ENCODE results near the gene ZNF500.
"Not testable (repeated sequence)": the region's sequence is repeated elsewhere in the genome, so short reads cannot be mapped to it uniquely, and the experiment has no call there.

The ZNF500 gene

DNA sequence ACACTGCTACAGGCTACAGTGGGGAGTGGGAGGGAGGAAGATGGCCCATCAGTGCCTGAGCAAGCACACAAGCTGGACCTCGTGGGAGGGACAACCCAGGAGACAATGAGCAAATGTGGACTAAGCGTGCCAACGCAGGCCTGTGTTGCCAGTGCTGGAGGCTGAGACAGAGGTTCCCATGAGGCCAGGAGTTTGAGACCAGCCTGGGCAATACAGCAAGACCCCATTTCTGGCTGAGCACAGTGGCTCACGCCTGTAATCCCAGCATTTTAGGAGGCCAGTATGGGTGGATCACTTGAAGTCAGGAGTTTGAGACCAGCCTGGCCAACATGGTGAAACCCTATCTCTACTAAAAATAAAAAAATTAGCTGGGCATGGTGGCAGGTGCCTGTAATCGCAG is 28.6 kb downstream of the ZNF500 start:
- not testable (repeated sequence) for DNase-seq

DNA sequence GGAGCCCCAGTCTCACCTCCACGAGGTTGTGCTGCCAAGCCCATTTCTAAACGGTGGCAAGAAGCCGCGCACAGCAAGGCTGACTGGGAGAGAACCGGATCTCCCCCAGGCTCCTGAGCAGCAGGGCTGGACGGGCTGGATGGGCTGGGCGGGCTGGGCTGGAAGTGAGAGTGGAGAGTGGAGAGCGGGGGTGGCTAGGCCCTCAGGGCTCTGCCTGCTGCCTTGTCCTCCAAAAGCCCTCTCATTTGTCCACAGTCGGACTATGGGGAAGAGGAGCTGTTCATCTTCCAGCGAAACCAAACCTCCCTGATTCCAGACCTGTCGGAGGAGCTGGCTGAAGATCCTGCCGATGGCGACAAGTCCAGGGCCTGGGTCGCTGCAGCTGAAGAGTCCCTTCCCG is 29.4 kb downstream of the ZNF500 start:
- no peak for DNase-seq

DNA sequence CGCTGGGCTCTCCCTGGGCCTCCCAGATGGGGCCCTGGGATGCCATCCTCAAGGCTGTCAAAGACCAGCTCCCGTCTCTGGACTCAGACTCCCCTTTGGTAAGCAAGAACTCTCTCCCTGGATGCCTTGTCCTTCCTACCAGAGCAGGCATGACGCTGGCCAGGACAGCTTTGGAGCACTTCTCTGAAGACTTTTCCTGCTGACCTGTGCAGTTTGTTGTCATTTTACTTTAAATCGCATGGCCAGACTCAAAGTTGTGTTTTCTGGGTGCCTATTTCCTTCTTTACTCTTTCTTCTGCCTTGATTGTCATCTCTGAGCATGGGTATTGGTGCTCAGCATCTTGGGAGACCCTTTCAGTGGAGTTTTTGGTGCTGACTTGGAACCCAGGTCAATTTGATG is 30.4 kb downstream of the ZNF500 start:
- DNase-seq: no peak

DNA sequence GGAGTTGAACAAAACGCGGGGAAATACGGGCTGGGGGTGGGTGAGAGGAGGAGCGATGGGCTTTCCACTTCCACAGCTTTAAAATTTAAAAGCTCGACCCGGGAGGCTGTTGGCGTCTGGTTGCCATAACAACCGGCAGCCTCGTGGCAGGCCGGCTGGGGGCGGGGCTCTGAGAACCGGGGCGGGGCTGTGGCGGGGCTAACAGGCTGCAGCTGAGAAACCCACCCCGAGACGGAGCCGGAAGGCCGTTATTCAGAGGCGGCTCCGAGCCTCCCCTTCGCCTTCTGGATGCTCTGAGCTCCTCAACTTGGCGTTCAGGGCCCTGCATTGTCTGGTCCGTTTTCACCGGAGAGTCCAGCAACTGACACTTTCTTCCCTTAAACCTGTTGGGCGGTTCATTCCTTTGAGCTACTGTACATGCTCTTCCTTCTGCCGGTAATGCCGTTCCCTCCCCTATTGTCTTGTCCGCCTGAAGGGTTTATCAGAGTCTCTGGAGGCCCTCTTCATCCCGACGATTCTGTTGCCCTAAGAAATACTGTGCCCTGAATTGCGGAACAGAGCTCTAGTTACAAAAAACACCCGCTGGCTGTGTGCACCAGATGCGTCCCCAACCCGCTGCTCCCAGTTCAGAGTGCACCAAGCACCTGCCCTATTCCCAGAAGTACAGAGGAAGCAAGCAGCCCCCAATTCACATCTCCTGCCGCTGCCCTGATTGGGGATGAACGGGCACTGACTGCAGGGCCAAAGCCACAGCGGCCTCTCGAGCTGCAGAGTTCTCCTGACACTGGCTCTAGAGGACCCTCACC is 32.0 kb downstream of the ZNF500 start:
- DNase-seq: peak; percentile 36

DNA sequence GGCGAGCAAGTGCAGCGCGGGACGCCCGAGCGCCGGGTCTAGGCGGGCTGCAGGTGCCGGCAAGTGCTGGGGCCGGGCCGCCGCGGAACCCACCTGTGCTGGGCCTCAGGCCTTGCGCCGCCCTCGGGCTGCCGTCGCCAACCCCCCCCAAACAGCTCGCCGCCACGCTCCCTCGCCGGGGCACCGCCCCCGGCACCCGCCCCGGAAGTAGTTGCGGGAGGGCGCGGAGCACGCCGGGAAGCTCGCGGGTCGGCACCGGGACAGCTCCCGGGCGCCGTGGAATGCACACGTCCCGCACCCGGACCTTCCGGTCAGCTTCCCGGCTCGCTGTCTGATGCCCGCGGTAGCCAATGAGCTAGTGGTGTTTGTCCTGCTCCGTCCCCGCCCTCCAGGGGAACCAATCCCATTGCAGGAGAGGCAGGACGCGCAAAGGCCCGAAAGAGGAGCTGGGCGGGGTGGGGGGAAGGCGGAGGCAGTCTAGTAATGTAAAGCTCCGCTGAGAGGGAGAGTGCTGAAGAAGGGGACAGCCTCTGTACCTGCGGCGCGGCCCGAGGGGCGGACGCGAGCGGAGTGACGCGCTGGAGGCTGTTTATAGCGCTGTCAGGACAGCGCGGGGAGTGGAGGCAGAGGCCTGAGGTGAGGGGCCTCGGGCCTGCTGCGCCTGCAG is 32.8 kb downstream of the ZNF500 start, which contains the start of the genes ANKS3 and DNAAF8:
ANKS3 (minus strand) TSS at position 209 of the 667 bp plus-strand sequence. CDS start 4,122 bp downstream, outside the sequence.
DNAAF8 (plus strand) TSS at position 475 of the 667 bp plus-strand sequence. CDS start 1,978 bp downstream, outside the sequence.
- DNase-seq: peak; percentile 80

DNA sequence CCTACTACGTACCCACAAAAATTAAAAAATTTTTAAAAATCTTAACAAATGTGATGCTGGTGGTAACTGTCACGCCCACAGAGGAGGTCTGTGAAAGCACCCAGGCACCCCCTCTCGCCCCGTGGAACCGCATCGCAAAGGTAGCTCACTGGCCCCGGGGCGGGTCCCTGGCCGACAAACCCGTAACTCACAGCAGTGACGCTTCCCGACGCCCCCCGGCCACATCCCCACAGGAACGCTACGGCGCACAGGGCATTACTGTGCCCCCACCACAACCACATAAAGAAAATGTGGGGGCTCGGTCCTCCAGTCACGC is 33.3 kb downstream of the ZNF500 start:
- no peak for DNase-seq

DNA sequence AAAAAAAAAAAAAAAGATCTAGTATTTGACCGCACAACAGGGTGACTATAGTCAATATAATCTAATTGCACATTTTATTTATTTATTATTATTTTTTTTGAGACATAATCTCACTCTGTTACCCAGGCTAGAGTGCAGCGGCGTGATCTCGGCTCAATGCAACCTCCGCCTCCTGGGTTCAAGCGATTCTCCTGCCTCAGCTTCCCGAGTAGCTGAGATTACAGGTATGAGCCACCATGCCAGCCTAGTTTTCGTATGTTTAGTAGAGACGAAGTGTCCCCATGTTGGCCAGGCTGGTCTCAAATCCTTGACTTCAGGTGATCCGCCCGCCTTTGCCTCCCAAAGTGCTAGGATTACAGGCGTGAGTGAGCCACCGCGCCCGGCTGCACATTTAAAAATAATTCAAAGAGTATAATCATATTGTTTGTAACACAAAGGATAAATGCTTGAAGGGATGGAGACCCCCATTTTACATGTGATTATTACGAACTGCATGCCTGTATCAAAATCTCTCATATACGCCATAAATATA is 33.7 kb downstream of the ZNF500 start:
- no peak for DNase-seq

DNA sequence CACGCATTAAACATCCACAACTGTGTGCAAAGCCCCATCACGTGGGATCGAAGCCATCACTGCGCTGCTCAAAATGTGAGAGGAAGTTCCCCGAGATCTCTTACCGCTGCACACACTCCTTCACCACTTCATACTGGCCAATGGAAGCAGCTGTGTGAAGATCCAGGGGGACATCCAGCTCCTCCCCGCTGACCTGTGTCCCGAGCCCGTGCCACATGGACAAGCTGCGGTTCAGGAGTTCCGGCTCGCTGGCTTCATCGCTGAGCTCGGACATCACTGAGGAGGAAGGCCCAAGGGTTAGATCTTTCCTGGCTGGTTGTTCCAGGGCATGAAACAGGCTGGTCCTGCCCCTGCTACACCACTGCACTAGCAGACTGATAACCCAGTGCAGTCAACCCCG is 37.1 kb downstream of the ZNF500 start:
- no peak for DNase-seq

DNA sequence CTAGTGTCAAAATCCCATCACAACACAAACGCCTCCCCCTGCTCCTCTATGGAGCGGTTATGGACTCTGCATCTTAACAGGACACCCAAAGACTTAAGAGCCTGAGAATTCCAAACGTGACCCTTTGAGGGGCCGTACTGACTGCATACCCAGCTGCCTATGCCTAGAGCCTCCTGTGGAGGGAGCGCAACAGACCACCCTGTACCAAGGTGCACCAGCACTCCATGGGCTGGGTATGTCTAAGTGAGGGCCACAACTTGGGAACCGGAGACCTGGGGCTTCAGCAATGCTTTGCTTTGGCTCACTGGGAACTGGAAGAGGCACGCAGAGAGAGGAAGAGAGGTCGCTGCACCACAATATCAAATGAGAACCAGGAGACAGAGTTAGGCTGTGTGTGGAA is 38.3 kb downstream of the ZNF500 start:
- DNase-seq: no peak

DNA sequence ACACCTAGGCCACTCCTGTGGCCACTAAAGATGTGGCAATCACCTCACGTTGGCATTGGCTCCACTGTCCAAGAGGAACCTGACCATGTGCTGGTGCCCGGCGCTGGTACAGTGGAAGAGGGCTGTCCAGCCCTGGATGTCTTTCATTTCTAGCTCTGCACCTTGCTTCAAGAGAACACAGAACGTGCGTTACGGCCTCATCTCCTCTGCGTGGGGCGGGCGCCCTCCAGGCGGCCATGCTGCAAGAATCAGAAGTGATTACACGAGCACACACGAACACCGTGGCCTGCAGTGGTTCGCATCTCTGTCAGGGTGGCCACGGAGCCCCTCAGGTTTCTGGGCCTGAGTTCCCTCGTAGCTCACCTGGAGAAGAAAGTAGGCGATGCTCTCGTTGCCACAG is 40.3 kb downstream of the ZNF500 start:
- DNase-seq: no peak

DNA sequence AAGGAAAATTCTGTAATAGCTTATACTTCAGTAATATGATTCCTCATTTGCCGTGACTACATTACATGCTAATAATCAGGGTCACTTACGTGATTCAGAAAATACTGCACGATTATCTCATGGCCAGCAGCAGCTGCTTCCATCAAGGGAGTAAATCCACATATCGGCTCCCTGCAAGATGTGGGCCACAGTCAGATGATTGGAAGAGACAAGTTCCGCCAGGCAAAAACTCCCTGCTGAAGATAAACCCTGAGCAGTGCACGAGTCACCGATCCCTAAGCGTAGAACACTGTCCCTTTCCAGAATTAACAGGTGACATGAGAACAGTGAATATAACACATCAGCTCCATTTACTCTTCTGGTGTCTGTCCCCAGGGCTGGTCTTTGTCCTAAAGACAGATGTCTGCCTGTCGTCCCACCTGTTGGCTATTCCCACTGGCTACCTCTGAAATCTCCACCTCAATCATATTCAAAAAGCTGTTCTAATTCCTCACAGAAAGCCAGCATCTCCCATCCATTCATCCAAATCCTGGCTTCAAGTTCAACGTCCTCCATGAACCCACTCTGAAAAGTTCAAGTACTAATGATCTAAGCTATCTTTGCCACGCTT is 42.2 kb downstream of the ZNF500 start:
- no peak for DNase-seq

DNA sequence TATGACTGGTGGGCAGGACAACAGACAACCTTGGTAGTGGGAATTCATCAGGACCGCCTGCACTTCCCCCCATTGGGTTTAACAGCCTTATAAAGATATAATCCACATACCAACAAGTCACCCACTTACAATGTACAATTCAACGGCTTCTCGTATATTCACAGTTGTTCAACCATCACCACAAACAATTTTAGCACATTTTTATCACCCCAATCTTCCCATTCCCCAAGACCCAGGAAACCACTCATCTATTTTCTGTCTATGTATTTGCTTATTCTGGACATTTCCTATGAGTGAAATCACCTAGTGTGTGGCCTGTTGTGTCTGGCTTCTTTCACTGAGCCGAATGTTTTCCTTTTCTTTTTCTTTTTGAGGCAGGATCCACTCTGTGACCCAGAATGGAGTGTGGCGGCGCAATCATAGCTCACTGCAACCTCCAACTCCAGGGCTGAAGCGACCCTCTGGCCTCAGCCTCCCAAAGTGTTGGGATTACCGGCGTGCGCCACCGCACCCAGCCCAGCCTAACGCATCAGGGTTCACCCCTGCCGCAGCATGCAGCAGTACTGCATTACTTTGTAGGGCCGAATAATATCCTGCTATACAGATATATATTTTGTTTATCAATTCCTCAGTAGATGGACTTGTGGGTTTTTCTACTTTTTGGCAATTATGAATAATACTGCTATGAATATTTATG is 43.7 kb downstream of the ZNF500 start:
- no peak for DNase-seq

DNA sequence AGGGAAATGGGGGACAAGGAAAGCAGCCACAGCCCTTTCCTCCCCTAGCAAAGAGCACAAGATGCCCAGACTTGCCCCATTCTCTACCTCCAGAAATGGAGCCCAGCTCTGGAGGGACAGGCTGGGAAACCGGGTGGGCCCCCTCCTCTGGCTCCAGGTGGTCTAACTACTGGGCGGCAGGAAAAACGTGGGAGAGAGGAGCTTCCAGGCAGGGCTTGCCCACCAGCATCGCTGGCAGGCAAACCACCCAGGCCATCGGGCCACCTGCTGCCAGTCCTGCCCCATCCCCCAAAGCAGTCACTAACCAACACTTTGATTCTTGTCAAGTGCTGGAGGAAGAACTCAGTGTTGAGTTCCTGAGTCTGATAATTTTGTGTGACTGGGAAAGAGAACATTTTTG is 48.5 kb downstream of the ZNF500 start:
- DNase-seq: no peak

DNA sequence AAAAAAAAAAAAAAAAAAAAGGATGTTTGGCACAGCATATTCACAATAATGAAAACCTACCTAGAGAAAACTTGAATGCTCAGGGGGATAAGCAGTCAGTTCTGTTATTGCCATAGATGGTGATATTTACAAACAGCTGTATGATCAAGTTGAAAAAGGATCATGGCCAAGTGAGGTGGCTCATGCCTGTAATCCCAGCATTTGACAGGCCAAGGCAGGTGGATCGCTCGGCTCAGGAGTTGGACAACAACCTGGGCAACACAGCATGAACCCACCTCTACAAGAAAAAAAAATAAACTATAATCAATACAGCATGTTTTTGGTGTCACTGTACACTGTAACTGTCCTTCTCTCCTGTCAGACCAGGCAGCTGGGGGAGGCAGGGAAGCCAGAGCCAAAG is 52.0 kb downstream of the ZNF500 start:
- DNase-seq: no peak

DNA sequence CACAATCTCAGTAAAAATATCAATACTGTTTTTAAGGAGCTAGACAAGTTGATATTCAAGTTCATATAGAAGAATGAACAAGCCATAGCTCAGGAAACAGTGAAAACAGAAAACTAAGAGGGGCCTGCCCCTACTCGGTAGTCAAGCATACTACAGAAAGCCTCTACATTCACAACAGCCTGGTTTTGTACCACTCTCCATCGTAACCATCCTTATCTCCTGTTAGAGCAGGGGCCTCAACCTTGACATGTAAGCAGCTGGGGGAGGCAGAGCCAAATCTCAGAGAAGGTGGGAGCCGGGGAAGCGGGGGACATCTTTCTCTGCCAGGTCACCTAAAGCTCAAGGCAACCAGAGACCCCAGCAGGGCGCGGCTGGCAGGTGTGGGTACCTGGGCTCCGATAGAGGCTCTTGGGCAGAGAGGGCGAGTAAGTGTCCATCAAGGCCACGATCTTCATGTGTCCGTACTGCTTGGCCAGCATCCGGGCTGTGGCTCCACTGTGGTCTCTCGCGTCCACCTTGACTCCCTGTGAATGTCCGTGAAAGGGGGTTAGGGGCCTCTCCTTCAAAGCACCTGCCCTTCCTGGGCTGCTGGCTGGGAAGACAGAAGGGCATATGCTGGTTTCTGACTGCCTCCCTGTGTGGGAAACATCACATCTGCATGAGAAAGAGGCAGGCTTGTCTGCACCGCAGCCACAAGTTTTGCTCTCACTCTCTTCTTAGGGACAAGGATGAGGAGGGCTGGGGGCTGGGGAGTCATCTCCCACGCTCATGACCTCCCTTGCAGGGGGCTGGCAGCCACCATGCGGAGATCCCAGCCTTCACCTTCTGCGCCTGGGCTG is 53.1 kb downstream of the ZNF500 start:
- DNase-seq: no peak

DNA sequence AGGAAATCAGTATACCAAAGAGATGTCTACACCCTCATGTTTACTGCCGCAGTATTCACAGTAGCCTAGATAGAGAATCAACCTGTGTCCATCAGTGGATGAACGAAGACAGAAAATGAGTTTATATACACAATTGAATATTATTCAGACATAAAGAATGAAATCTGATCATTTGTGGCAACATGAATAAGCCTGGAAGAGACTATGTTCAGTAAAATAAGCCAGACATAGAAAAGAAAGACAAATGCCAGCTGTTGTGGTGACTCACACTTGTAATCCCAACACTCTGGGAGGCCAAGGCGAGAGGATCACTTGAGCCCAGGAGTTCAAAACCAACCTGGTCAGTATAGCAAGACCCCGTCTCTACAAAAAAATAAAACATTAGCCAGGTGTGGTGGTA is 57.5 kb downstream of the ZNF500 start:
- no peak for DNase-seq

DNA sequence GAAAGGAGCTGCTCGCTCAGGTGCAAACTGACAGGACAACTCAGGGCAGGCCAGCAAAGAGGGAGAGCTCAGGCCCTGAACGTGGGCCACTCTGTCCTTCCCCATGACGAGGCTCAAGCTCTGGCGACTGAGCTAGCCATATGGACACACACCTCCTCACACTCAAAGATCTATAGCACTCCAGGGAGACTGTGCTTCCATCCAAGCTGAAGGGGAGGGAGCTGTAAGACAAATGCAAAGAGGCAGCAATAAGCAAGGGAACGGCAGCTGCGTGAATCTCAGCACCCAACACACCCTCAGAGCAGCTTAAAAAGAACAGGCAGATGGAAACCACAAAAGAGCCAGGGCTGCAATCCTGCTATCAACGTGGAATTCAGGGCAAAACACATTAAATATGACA is 60.1 kb downstream of the ZNF500 start:
- DNase-seq: no peak

DNA sequence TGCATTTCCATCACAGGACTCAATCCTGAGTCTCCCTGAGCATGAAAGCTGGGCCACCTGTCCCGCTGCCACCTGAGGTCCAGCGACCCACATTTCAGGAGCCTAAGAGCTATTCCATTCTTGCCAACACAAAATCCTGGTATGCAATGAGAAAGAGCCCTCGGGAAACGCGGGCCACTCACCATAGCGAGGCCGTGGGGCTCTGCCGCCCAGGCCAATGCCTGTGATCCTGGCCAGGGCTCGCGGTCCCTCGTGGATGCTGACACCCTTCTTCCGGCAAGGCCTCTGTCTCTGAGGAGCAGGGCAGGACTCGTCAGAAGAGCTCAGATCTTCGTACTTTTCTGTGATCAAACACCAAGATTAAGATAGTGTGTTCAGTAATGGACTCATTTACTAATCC is 62.0 kb downstream of the ZNF500 start:
- DNase-seq: no peak

DNA sequence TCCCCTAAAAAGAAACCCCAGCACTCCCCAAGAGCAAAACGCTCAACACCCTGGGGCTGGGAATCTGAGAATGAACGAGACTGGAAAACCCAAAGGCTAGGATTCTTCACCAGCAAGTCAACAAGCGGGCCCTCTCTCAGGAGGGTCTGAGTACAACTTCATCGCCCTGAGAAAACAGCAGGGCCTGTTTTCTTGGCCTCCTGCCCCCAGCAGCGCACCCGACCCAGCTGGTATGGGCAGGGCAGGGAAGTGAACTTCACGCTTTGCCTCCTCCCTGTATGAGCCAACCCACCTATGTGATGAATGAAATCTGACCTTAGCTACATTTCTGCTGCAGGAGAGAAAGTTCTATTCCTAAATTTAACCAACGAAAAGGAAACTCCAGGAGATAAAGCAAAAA is 62.5 kb downstream of the ZNF500 start:
- DNase-seq: no peak

DNA sequence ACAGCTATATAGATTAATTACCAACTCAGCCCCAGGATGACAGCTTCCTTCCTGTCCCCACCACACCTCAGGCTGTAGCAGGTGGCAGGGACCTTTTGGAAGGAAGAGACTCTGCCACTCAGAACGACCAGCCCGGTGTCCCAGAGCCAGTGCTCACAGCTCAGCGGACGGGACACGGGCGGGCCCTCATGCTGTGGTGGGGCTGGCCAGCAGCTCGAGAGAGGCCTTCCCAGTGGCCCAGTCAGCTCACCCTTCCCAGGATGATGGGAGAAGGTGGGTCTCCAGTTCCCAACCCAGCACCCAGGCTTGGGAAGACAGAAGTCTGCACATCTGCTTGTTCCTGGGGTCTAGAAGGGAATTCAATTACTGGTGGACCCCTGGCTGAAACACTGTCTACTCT is 63.1 kb downstream of the ZNF500 start:
- no peak for DNase-seq

DNA sequence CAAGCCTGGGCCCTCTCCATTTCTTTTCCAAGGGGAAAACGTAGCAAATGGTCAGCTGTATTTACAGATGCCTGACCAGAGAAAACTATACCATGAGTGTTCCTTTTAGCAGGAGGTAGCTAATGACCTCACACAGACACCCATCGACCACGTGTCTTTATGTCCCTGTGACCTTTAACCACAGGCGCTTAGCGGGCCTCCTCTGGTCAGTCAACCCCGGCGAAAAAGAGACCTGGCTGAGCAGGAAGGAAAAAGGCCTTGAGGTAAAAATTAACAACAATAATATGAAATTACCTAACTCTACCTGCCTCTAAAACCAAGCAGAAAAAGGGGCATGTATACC is 64.5 kb downstream of the ZNF500 start:
- no peak for DNase-seq

DNA sequence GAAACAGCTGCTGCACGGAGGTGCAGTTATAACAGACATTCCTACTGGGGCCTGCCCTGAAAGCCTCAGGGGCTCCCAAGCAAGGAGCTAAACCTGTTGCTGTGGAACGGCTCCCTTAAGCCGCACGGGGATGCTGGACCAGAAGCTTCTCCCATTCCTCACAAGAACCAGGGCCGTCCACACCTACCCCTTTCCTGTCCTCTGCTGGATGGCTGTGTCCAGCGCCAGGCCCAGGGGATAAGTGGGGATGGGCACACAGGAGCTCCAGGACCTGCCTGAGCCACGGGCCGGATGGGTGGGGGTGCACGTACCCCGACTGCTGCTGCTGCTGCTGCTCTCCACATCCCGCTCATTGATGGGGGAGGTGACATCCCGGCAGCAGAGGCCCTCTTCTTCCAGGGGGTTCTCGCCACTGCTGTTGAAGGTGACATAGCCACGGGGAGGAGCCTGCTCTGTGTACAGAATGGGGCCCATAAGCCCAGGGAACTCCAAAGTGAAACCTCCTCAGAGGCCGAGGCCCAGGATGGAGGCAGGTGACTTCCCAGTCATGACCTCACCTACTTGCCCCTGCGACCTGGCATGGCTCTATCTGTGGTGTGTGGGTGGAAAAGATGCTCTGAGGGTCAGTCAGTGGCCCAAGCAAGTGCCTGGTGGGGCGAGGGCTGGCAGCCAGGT is 65.0 kb downstream of the ZNF500 start:
- DNase-seq: no peak
